Endothelial cell of umbilical vein (primary cell): ENCODE results near the gene COL23A1. TPM values are rescaled to one million over a fixed set of nuclear protein-coding genes. Genes with fewer than 3 reads are reported as not detected.

Experiments
- BruUV-seq: library from RNA; stranded (reverse); fragments of 400-500 nt; replicated peaks from 2 replicates; lab custom pipeline; 2021; lab: Mats Ljungman, UMichigan
- CTCF ChIA-PET: fragments of 300-600, 350-600 bp; sonication (Branson Sonifier 250); formaldehyde crosslinking; loops from one replicate; lab custom pipeline; 2021; ENCODE audit warnings: antibody characterized with exemption, inconsistent platforms; lab: Charles Lee
- POLR2A ChIA-PET: fragments of 300-600, 350-600 bp; sonication (Branson Sonifier 250); formaldehyde crosslinking; loops from one replicate; lab custom pipeline; 2021; ENCODE audit warnings: antibody characterized with exemption, inconsistent platforms; lab: Charles Lee
- DNase-seq: peaks from one replicate; pipeline ENCODE4 v3.0.0-alpha.2; 2011; ENCODE audit warnings: low read depth, low spot score
- FAIRE-seq: peaks from 2 replicates; lab custom pipeline; 2011; peaks lifted over from hg19 to GRCh38; lab: Jason Lieb, UNC
- H2AFZ ChIP-seq: 2 replicates; pipeline ENCODE4 v1.6.0; 2012; ENCODE audit warnings: low read depth, low read length, control low read depth, inconsistent platforms
- H3K27ac ChIP-seq: 2 replicates; pipeline ENCODE4 v1.5.1; 2011; ENCODE audit warnings: low read depth, mild to moderate bottlenecking, control low read depth, low read length, moderate library complexity; ENCODE audit not compliant: insufficient read depth
- H3K27me3 ChIP-seq, 2 experiments: 2 replicates each; pipeline versions ENCODE4 v1.6.0 to v1.6.1; 2011; ENCODE audit warnings: low read length in 2 of 2, mixed read lengths in 1 of 2; ENCODE audit not compliant: control insufficient read depth in 2 of 2, insufficient read depth in 2 of 2
- H3K36me3 ChIP-seq, 2 experiments: 2 replicates in 1 of 2; 3 replicates in 1 of 2; pipeline ENCODE4 v1.5.1; 2011; ENCODE audit warnings: low read length in 2 of 2, mild to moderate bottlenecking in 1 of 2, moderate library complexity in 1 of 2; ENCODE audit not compliant: control insufficient read depth in 2 of 2, insufficient read depth in 2 of 2; ENCODE audit errors: extremely low read depth in 1 of 2
- H3K4me1 ChIP-seq: 3 replicates; pipeline ENCODE4 v1.5.1; 2011; ENCODE audit warnings: mild to moderate bottlenecking, low read length; ENCODE audit not compliant: control insufficient read depth, insufficient read depth; ENCODE audit errors: extremely low read depth
- H3K4me2 ChIP-seq: 2 replicates; pipeline ENCODE4 v1.6.1; 2011; ENCODE audit warnings: low read length, control low read depth, mixed read lengths; ENCODE audit not compliant: insufficient read depth
- H3K4me3 ChIP-seq, 3 experiments: fragments of 200-600 bp in 1 of 3; sonication (generic), shearing (Covaris generic) in 1 of 3; replicated peaks in 1 of 3; 2 replicates each; pipeline ENCODE4 v1.5.1; 2011 to 2016; ENCODE audit warnings: control low read depth in 3 of 3, low read length in 3 of 3, mild to moderate bottlenecking in 2 of 3, inconsistent platforms in 1 of 3, low read depth in 1 of 3, moderate library complexity in 1 of 3; ENCODE audit not compliant: insufficient read depth in 1 of 3
- H3K79me2 ChIP-seq: 2 replicates; pipeline ENCODE4 v1.6.0; 2012; ENCODE audit warnings: low read length, inconsistent platforms; ENCODE audit not compliant: control insufficient read depth, insufficient read depth
- H3K9ac ChIP-seq: replicated peaks from 2 replicates; pipeline ENCODE3; 2011; ENCODE audit warnings: low read length, control low read depth; ENCODE audit not compliant: insufficient read depth; ENCODE audit errors: extremely low read depth
- H3K9me1 ChIP-seq: replicated peaks from 3 replicates; pipeline ENCODE4 v1.6.0; 2011; ENCODE audit warnings: mild to moderate bottlenecking, low read length; ENCODE audit not compliant: control insufficient read depth, insufficient read depth; ENCODE audit errors: extremely low read depth
- H3K9me3 ChIP-seq: replicated peaks from 2 replicates; pipeline ENCODE4 v1.5.1; 2012; ENCODE audit warnings: low read length, inconsistent platforms; ENCODE audit not compliant: control insufficient read depth, insufficient read depth
- H4K20me1 ChIP-seq: replicated peaks from 2 replicates; pipeline ENCODE3; 2011; ENCODE audit warnings: mild to moderate bottlenecking, low read length; ENCODE audit not compliant: control insufficient read depth, insufficient read depth; ENCODE audit errors: extremely low read depth
- CTCF ChIP-seq, 2 donors: IDR thresholded peaks; 1 replicate in 1 of 2; 2 replicates in 1 of 2; pipeline ENCODE4 v1.5.1; 2011; ENCODE audit warnings: low read length in 2 of 2, mild to moderate bottlenecking in 2 of 2, moderate library complexity in 2 of 2, control low read depth in 1 of 2, inconsistent platforms in 1 of 2, low read depth in 1 of 2; ENCODE audit not compliant: insufficient read depth in 1 of 2; ENCODE audit errors: extremely low read depth in 1 of 2
- EZH2 ChIP-seq: IDR thresholded peaks from 2 replicates; pipeline ENCODE4 v1.6.1; 2012; ENCODE audit warnings: borderline replicate concordance, low read depth, mild to moderate bottlenecking, moderate library complexity, low read length, inconsistent platforms; ENCODE audit not compliant: severe bottlenecking
- FOS ChIP-seq: IDR thresholded peaks from 2 replicates; pipeline ENCODE4 v1.6.1; 2011; ENCODE audit warnings: mild to moderate bottlenecking, low read length, moderate library complexity, borderline replicate concordance; ENCODE audit not compliant: insufficient read depth
- GATA2 ChIP-seq: IDR thresholded peaks from 2 replicates; pipeline ENCODE4 v1.7.0; 2011; ENCODE audit warnings: low read depth, mild to moderate bottlenecking, moderate library complexity, mixed read lengths, low read length; ENCODE audit not compliant: insufficient read length, insufficient read depth
- JUN ChIP-seq: IDR thresholded peaks from 2 replicates; pipeline ENCODE4 v1.6.1; 2011; ENCODE audit warnings: borderline replicate concordance, low read depth; ENCODE audit not compliant: insufficient read length, insufficient read depth
- MAX ChIP-seq: IDR thresholded peaks from 2 replicates; pipeline ENCODE4 v1.6.1; 2011; ENCODE audit not compliant: insufficient read depth, insufficient read length
- MYC ChIP-seq: IDR thresholded peaks from one replicate; pipeline ENCODE4 v1.6.1; 2011; ENCODE audit warnings: mild to moderate bottlenecking, low read depth, low read length
- POLR2A ChIP-seq: IDR thresholded peaks from 2 replicates; pipeline ENCODE4 v1.6.1; 2012; ENCODE audit warnings: low read depth, mild to moderate bottlenecking, control low read depth, low read length
- POLR2AphosphoS5 ChIP-seq: IDR thresholded peaks from 2 replicates; pipeline ENCODE4 v1.6.1; 2012; ENCODE audit warnings: low read depth, mild to moderate bottlenecking, control low read depth, low read length, moderate library complexity; ENCODE audit not compliant: insufficient read depth
- dilution Hi-C: fragments of 300-500 bp; cut with MboI; formaldehyde crosslinking; loops from one replicate; pipeline ENCODE4 v1.15.0; 2019; ENCODE audit warnings: low sequenced_read_pairs; ENCODE audit not compliant: extremely low pct_ligation_motif_present
- intact Hi-C: fragments of 100-400 bp; cut with micrococcal nuclease; formaldehyde crosslinking; loops from one replicate; pipeline ENCODE4 v1.10.0; 2022
- polyA plus RNA-seq, 4 experiments: library from polyadenylated mRNA; depleted of rRNA in 3 of 4; stranded (reverse) in 3 of 4; unstranded in 1 of 4; fragments of >200 nt; gene quantifications; 2 replicates each; pipeline versions ENCODE4 v1.2.1 to v1.2.3, GENCODE V29; 2011 to 2012; ENCODE audit warnings: missing spikeins in 1 of 4
- total RNA-seq: library from RNA; stranded (reverse); gene quantifications from 2 replicates; pipeline ENCODE4 v1.2.3, GENCODE V29; 2021

Gene COL23A1
- total and polyA plus RNA-seq, 2 donors (not counting 3 experiments of a cell fraction or from before 2014, with no cell fraction given) = not detected

- no peak overlapping the region for H3K4me3 ChIP-seq
- no peak overlapping the region for H3K9ac ChIP-seq
- H4K20me1 ChIP-seq = no peaks in the 10 kb centered on the region
- dilution Hi-C loops = no loop called here
- FAIRE-seq = no peak
- no TSS peak for BruUV-seq
- H3K4me2 ChIP-seq = no peak overlapping the region
- DNase-seq = no peak
- no peaks in the 10 kb centered on the region for H3K36me3 ChIP-seq
- no peaks in the 10 kb centered on the region for H3K9me1 ChIP-seq
- no peak overlapping the region for H2AFZ ChIP-seq
- TF ChIP-seq GATA2 = no peak
- no peak for TF ChIP-seq MYC
- H3K27ac ChIP-seq = no peak overlapping the region
- ChIA-PET CTCF (no interaction called here), POLR2A (no interaction called here)
- H3K4me1 ChIP-seq = no peaks in the 10 kb centered on the region
- no peaks in the 10 kb centered on the region for H3K9me3 ChIP-seq
- no peaks in the 10 kb centered on the region for H3K79me2 ChIP-seq
- no peaks in the 10 kb centered on the region for H3K27me3 ChIP-seq
- intact Hi-C loops = no loop called here
These were observed 226.5 kb downstream of the COL23A1 start for GRCh38 chr5:178363501-178364325.

GRCh38 chr5:178361657-178362445 is 228.3 kb downstream of the COL23A1 start:
- no peaks in the 10 kb centered on the region for H3K9me3 ChIP-seq
- no peak overlapping the region for H3K4me3 ChIP-seq
- H3K79me2 ChIP-seq = no peaks in the 10 kb centered on the region
- no TSS peak for BruUV-seq
- ChIA-PET POLR2A (no interaction called here), CTCF (no interaction called here)
- dilution Hi-C loops (no loop called here), intact Hi-C loops (no loop called here)
- H3K4me1 ChIP-seq = no peaks in the 10 kb centered on the region
- DNase-seq (no peak), FAIRE-seq (no peak)
- H2AFZ ChIP-seq = no peak overlapping the region
- no peaks in the 10 kb centered on the region for H3K27me3 ChIP-seq
- no peaks in the 10 kb centered on the region for H4K20me1 ChIP-seq
- H3K9me1 ChIP-seq = no peaks in the 10 kb centered on the region
- TF ChIP-seq POLR2A (no peak), MYC (no peak), MAX (no peak), CTCF (IDR thresholded peaks at IDR 0.05; ENCODE audit: extremely low read depth in 1 of 2, insufficient read depth in 1 of 2, low read depth in 1 of 2, low read length in 2 of 2) (no peak), GATA2 (no peak), EZH2 (no peak), JUN (no peak), POLR2AphosphoS5 (no peak), FOS (no peak)
- no peak overlapping the region for H3K9ac ChIP-seq
- H3K36me3 ChIP-seq = no peaks in the 10 kb centered on the region
- H3K4me2 ChIP-seq = no peak overlapping the region
- no peak overlapping the region for H3K27ac ChIP-seq
